Stimulated activated CD4-positive, alpha-beta T cell treated with anti-CD3 and anti-CD28 coated beads, TNF-alpha, amount 100 ng/mL, for 48 hours (primary cell): Measurements from ENCODE around the gene BDNF.
"Not testable (repeated sequence)": the region's sequence is repeated elsewhere in the genome, so short reads cannot be mapped to it uniquely, and the experiment has no call there.

Source experiments
- DNase-seq, 3 donors: peaks; one replicate each; pipeline ENCODE4 v3.0.0-alpha.2; 2020; ENCODE audit warnings: low read depth in 3 of 3

BDNF gene

DNA sequence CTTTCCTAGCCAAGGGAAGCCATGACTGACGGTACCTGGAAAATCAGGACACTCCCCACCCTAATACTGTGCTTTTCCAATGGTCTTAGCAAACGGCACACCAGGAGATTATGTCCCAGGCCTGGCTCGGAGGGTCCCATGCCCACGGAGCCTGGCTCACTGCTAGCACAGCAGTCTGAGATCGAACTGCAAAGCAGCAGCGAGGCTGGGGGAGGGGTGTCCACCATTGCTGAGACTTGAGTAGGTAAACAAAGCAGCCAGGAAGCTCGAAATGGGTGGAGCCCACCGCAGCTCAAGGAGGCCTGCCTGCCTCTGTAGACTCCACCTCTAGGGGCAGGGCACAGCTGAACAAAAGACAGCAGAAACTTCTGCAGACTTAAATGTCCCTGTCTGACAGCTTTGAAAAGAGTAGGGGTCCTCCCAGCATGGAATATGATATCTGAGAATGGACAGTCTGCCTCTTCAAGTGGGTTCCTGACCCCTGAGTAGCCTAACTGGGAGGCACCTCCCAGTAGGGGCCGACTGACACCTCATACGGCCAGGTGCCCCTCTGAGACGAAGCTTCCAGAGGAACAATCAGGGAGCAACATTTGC is 34.6 kb downstream of the BDNF start:
- not testable (repeated sequence) for DNase-seq

- DNase-seq, result no peak
These were observed 36.9 kb downstream of the BDNF start for GRCh38 chr11:27663326-27663725.

DNA sequence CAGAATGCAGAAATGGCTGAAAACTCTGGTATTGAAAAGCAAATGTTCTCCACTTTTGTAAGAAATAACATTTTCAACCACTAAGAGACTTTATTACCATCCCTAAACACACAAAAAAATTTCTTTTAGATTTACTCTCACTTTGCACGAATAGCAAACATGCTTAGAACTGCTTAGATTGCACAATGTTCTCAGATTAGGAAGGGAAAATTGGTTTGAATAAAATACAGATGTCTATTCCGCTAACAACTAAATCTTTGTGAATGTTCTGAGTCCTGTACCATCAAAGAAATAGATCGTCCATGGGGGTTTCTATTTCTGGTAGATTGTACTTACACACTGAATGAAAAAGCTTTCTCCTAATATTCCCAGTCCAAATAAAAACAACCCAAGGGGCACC is 40.1 kb downstream of the BDNF start:
- DNase-seq, result no peak

DNA sequence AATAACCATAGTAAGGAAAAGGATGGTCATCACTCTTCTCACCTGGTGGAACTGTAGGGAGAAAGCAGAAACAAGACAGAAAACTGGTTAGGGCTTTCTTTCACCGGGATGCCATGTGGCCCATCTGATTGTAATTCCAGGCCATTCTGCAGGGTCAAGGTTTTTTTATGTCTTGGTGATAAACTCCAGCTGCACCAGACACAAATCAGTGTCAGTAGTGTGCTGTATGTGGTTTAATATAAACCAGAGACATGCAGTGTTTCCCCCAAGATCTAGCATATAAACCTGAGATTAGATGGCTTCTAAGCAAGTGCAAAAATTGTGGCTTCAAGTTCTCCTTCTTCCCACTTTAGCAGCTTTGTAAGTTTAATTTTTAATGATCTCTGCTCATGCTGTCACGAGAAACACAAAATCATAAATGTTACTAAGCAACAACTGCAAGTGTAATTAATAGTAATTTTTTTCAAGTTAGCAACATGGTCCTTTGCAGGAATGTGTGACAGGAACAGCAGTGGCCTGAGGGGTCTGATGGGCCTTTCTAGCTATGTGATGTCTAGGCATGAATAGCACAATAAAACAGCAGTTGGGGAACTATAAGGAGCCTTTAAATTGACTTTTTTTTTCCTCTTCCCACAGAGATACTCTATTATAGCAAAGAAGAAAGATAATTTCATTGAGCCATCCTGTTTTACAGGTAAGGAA is 41.6 kb downstream of the BDNF start:
- DNase-seq, result no peak

DNA sequence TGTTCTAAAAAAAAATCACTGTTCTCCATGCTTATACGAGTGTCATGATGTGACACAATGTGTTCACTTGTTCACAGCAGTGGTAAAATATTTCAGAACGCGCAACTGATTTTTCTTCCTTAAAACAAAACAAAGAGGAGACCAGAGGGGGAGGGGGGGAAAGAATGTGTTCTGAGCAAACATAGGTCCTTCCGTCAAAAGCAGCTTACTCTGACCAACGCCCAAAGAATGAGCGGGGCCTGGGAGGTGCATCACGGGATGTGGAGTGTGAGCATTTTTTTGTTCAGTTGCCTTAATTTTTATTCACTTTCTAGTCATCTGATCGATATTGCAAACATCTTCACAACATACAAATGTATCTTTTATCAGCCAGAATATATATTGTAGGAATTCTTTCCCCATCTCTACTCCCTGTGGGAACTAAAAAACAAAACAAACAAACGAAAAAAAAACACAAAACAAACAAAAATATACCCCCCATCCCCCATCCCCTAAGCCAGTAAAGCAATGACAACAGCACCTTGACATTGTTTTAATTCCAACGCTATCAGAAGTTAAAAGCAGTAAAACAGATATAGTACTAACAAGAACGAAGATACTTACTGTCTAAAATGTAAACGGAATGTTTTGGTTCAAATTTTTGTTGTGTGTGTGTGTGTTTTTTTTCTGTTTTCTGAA is 43.3 kb downstream of the BDNF start:
- no peak for DNase-seq

GRCh38 chr11:27656320-27656719 is 43.9 kb downstream of the BDNF start:
- no peak for DNase-seq

DNA sequence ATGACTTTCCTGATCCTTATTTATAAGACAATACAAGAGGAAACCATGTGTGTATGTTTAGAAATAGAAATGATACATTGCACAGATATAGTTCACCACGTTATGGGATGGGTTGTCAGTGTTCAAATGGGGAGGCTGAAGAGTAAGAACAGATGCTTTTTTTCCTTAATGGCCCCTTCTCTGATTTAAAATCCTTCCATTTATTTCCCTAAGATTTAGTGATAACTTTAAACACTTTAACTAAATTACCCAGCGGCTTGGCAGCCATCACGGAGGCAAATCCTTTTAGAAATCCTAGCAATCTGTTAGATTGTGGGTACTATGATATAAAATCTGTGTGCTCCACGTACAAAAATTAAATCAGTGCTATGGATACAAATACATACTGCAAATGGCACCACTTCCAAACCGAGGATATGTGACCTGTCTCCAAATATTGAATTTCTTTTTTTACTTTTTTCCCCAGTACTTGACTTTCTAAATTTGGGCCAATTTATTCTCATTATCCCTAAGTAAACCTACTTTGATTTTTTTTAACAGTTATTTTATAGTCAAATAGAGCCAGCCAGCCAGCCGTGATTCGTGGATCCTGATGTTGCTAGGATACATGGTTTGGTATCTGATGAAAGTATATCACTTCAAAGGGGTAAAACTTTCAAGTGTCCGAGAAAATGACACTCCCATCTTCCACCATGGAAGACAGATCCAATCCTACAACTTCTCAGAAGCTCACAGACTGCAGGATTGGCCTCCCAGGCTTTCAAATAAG is 46.1 kb downstream of the BDNF start:
- DNase-seq, result no peak

GRCh38 chr11:27651711-27652110 is 48.5 kb downstream of the BDNF start:
- DNase-seq, result no peak

GRCh38 chr11:27650988-27651387 is 49.3 kb downstream of the BDNF start:
- no peak for DNase-seq

DNA sequence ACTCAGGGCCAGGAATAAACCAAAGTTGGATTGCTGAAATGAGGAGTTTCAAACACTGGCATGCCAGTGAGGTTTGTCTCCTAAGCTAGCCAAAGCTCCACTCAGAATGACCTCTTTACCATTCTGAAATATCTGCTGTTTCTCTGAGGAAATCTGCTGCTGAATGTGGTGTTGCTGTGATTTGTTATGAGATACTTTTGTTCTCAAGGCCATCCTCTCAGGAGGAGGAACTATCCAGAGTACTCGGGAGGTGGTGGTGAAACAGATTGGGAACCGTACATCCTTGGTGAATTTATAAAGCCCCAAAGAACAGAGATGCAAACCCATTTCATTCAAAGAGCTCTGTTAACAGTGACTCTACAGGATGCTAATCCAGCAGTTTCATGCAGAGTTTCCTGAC is 50.5 kb downstream of the BDNF start:
- no peak for DNase-seq

DNA sequence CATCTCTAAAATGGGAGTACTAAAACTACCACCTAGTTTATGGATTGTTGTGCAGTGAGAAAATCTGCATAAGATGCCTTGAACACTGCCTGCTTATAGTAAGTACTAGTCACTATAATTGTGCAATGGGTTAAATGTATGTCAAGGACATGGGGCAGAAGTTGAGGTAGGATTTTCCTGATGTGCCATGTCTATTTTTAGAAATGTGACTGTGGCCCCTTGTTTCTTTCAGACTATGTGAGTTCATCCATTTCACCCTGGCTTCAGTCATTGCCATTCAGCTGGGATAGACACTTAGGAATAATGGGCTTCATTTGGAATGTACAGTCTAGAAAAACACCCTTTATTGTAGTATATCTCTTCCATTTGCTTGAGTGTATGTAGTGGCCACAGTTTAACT is 51.4 kb downstream of the BDNF start:
- DNase-seq, result no peak

DNA sequence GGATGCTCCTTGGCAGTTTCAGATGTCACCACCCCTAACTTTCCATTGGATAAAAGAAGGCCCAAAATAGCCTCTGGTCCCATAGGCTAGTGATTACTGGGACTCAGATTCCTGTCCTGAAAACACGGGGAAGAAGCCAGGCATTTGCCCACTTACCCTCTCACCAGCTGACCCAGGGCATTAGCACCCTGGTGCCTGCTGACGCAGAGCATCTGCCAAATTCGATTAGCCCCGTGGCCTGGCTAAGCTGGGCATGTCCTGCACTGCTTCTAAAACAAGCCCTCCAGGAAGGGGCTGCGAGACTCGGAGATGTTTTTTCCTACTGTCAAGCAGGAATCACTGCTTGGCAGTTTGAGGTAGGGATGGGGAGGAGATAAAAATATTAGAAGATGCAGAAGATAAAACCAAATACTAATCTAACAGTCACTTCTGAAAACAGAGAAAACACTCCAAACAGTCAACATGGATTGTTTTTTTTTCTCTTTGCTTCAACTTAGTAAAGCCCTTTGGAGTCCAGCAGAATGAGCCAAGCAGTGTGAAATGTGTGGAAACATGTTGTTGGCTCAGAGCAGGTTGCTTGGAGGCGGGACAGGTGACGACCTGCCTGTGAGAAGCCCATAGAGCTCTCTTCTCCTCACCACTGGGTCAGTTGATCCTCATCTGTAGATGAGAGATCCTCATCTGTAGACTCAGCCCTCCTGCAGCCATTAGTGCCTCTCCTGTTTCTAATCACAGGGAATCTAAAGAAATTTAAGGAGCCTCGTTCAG is 54.0 kb downstream of the BDNF start:
- no peak for DNase-seq

DNA sequence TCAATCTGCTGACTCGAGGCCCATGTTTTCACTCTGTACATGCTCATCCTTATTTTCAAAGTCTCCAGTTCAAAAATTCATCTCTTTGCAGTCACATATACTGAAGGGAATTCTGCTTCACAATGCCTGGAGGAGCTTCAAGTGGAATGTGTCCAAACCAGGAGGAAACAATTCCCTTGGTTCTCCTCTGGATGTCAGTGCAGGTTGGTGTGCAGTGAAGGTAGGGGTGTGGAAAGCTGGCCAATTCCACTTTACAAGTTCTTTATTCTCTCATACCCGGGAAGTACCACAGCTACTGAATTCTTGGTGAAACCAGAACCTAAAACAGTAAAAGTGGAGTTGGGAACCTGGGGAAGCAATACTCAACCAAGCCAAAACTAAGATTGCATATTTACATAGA is 57.3 kb downstream of the BDNF start:
- no peak for DNase-seq

DNA sequence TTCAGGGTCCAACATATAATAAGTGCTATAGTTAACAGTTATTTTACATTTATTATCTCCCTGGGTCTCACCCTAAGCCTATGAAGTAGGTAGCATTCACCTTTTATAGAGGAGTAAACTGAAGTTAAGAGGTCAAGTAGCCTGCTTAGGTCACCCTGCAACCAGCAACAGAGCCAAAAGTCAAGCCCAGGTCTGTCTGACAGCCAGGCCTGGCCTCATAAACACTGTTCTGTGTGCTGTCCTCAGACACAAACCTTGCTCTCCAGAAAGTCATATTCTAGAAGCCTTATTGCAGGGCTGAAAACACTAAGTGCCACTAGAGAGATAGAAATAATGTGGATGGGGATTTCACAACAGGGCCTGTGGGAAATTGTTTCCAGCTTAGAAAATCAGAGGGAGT is 59.3 kb downstream of the BDNF start:
- no peak for DNase-seq

DNA sequence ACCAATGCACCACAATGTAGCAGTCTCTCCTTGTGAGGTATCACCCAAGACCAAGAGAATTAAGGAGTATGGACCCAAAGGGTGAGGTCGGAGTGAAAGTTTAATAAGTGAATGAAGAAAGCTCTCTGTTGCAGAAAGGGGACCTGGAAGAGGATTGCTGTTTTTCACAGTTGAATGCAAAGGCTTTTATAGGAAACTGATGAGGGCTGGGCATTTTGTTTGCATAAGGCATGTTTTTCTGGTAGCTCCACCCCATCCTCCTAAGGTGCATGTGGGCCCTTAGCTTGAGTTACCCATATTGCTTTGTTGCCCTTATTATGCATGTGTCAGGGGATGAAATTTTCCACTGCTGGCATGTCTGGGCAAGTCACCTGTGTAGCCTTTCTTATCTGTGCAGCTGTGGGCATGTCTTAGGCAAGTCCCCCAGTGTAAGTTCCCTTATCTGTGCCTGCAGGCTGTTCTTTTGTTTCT is 64.7 kb downstream of the BDNF start:
- DNase-seq, result no peak

DNA sequence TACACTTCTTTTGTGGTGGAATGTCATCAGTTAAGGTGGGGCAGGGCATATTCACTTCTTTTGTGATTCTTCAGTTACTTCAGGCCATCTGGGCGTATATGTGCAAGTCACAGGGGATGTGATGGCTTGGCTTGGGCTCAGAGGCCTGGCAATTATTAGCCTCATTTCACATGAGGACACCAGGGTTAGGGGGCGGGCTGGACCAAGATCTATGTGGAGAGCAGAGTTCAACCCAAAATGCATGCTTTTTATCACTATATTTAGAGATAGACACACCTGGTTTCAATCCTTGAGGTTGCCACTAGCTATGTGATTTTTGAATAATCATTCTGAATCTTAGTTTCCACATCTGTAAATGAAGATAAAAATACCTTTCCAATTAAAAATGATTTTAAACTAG is 65.5 kb downstream of the BDNF start:
- not testable (repeated sequence) for DNase-seq

DNA sequence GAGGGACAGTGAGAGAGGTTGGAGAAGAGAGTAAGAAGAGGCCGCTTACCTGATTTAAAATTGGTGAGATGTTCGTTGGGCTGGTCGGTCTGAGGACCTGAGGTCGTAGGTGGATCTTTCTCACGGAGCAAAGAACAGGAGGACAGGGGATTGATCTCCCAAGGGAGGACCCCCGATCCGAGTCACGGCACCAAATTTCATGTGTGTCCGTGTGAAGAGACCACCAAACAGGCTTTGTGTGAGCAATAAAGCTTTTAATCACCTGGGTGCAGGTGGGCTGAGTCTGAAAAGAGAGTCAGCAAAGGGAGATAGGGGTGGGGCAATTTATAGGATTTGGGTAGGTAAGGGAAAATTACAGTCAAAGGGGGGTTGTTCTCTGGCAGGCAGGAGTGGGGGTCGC is 66.0 kb downstream of the BDNF start:
- DNase-seq, result not testable (repeated sequence)

- not testable (repeated sequence) for DNase-seq
These were observed 71.2 kb downstream of the BDNF start for GRCh38 chr11:27629023-27629422.

DNA sequence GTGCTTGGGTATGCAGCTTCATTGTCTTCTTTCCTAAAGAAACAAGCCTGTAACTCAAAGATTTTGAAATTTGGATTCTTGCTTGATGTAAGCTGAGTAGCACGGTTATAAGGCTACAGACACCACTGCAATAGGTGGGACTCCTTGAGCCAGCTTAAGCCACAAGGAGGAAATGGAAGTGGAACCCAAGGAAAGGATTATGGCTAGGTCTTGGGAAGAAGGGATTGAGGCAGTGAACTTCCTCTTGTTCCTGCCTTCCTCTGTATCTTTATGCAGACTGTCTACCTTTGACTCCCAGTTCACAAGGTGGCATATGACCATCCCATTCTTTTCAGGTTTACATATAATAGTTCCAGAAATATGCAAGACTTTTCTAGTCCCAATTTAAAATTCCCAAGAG is 72.3 kb downstream of the BDNF start:
- DNase-seq, result no peak

DNA sequence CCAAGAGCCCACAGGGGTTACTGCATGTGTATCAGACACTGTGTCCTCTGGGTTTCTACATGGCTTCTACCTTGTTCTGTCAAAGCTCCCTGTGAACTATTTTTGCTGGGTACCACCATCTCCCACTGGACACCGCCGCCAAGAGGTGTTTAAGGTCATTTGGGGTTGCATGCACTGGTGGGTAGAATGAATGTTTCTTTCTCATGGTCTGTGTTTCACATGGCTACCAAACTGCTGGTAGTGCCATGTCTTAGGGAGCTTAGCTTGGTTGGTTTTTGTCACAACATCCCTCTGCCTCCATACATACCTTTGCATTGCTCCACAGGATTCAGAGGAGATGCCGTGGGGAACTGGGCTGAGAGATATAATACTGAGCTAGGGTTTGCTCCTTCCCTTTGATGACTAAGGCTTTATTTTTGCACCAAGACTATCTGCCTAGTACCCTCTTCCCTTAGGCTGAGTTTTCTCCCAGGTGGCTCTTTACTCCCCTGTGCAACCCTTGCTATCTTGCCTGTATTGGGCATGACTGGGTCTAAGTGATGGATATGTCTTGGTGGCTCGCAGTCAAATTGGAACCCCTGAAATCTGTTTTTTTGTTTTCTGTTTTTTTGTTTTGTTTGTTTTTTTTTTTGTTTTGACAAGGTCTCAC is 73.2 kb downstream of the BDNF start:
- DNase-seq, result no peak

- no peak for DNase-seq
These were observed 73.9 kb downstream of the BDNF start for GRCh38 chr11:27626269-27626937.
